ENCODE results near the gene ANKRD42. TPM values are rescaled to one million over a fixed set of nuclear protein-coding genes. Genes with fewer than 3 reads are reported as not detected.
A peak's percentile ranks its signal among the peaks of the same experiment; 100 is the strongest.
"Not testable (repeated sequence)": the region's sequence is repeated elsewhere in the genome, so short reads cannot be mapped to it uniquely, and the experiment has no call there.

ANKRD42 gene
- total RNA-seq, 4 donors from 2014 or later = 2.1 to 3.7 (median 3.4) TPM

- no peak for TF ChIP-seq POLR2A (IDR thresholded peaks at IDR 0.05)
- no peak for TF ChIP-seq CTCF (IDR thresholded peaks at IDR 0.05 in 4 of 5, conservative IDR thresholded peaks at IDR 0.05 in 1 of 5)
- H3K27ac ChIP-seq = no peak overlapping the region
- no peaks in the 10 kb centered on the region for H3K27me3 ChIP-seq
- H3K9me3 ChIP-seq = no peaks in the 10 kb centered on the region
- intact Hi-C loops (cut with DNase I; ENCODE audit: low total_unique reads) = no loop called here
- peaks cover 12 to 16% of the 10 kb centered on the region in 2 donors for H3K4me1 ChIP-seq
- DNase-seq (no peak), ATAC-seq (no peak)
- H3K4me3 ChIP-seq = no peak overlapping the region
- H3K36me3 ChIP-seq = peaks cover 0 to 3% of the 10 kb centered on the region in 2 donors
- in situ Hi-C loops (cut with MboI; ENCODE audit: low sequenced_read_pairs in 4 of 4) = loop anchor here in 2 of 4 donors (10.0 kb wide), 2 partner anchors 352 to 542 kb away; partner anchors contain the start of genes DDIAS (in 1 of the 2) and PRCP (in 1 of the 2)
Observed at GRCh38 chr11:83256602-83257340, 63.3 kb downstream of the ANKRD42 start.

GRCh38 chr11:83257761-83258168 lies 64.3 kb downstream of the ANKRD42 start:
- intact Hi-C loops (cut with DNase I; ENCODE audit: low total_unique reads) (no loop called here), in situ Hi-C loops (cut with MboI; ENCODE audit: low sequenced_read_pairs in 4 of 4) (loop anchor here in 2 of 4 donors (10.0 kb wide), 2 partner anchors 353 to 543 kb away; partner anchors contain the start of genes DDIAS (in 1 of the 2) and PRCP (in 1 of the 2))
- DNase-seq = no peak
- H3K9me3 ChIP-seq = no peaks in the 10 kb centered on the region
- H3K36me3 ChIP-seq = peaks cover 0 to 10% of the 10 kb centered on the region in 2 donors
- no peak overlapping the region for H3K27ac ChIP-seq
- peaks cover 12 to 16% of the 10 kb centered on the region in 2 donors for H3K4me1 ChIP-seq
- no peaks in the 10 kb centered on the region for H3K27me3 ChIP-seq
- H3K4me3 ChIP-seq = no peak overlapping the region
- TF ChIP-seq POLR2A (IDR thresholded peaks at IDR 0.05) (no peak), CTCF (IDR thresholded peaks at IDR 0.05 in 4 of 5, conservative IDR thresholded peaks at IDR 0.05 in 1 of 5) (no peak)
- ATAC-seq = peak in 1 of 2 donors; percentile 33

- peak; percentile 70 to 78 for ATAC-seq
- intact Hi-C loops (cut with DNase I; ENCODE audit: low total_unique reads) = no loop called here
- Histone ChIP-seq H3K27ac (peak overlapping the region in 2 of 4 donors; percentile 1 to 46), H3K4me1 (peaks cover 12 to 16% of the 10 kb centered on the region in 2 donors), H3K36me3 (peaks cover 0 to 27% of the 10 kb centered on the region in 2 donors), H3K4me3 (no peak overlapping the region), H3K9me3 (no peaks in the 10 kb centered on the region), H3K27me3 (no peaks in the 10 kb centered on the region)
- in situ Hi-C loops (cut with MboI; ENCODE audit: low sequenced_read_pairs in 4 of 4) = loop anchor here in 2 of 4 donors (10.0 kb wide), 2 partner anchors 355 to 545 kb away; partner anchors contain the start of genes DDIAS (in 1 of the 2) and PRCP (in 1 of the 2)
- TF ChIP-seq POLR2A (IDR thresholded peaks at IDR 0.05) (no peak), CTCF (IDR thresholded peaks at IDR 0.05 in 4 of 5, conservative IDR thresholded peaks at IDR 0.05 in 1 of 5) (no peak)
- DNase-seq = peak in 1 of 2 donors; percentile 20
Observed at GRCh38 chr11:83259559-83259958, 66.0 kb downstream of the ANKRD42 start.

- DNase-seq (no peak), ATAC-seq (no peak)
- Histone ChIP-seq H3K4me3 (no peak overlapping the region), H3K27ac (no peak overlapping the region), H3K27me3 (no peaks in the 10 kb centered on the region), H3K9me3 (no peaks in the 10 kb centered on the region), H3K36me3 (peaks cover 0 to 56% of the 10 kb centered on the region in 2 donors), H3K4me1 (peaks cover 2 to 4% of the 10 kb centered on the region in 2 donors)
- intact Hi-C loops (cut with DNase I; ENCODE audit: low total_unique reads) = no loop called here
- no peak for TF ChIP-seq POLR2A (IDR thresholded peaks at IDR 0.05)
- no peak for TF ChIP-seq CTCF (IDR thresholded peaks at IDR 0.05 in 4 of 5, conservative IDR thresholded peaks at IDR 0.05 in 1 of 5)
- in situ Hi-C loops (cut with MboI; ENCODE audit: low sequenced_read_pairs in 4 of 4) = no loop called here
Observed at GRCh38 chr11:83265331-83265730, 71.8 kb downstream of the ANKRD42 start.

GRCh38 chr11:83269080-83269479 lies 75.6 kb downstream of the ANKRD42 start:
- H3K27me3 ChIP-seq; H3K4me3 ChIP-seq; intact Hi-C loops (cut with DNase I; ENCODE audit: low total_unique reads); in situ Hi-C loops (cut with MboI; ENCODE audit: low sequenced_read_pairs in 4 of 4); H3K27ac ChIP-seq; H3K9me3 ChIP-seq; ATAC-seq; H3K4me1 ChIP-seq; DNase-seq: not testable (repeated sequence)
- peaks cover 6 to 61% of the 10 kb centered on the region in 2 donors for H3K36me3 ChIP-seq

- intact Hi-C loops (cut with DNase I; ENCODE audit: low total_unique reads); H3K4me1 ChIP-seq; H3K27ac ChIP-seq; H3K4me3 ChIP-seq; DNase-seq; H3K27me3 ChIP-seq; in situ Hi-C loops (cut with MboI; ENCODE audit: low sequenced_read_pairs in 4 of 4); ATAC-seq; H3K9me3 ChIP-seq: not testable (repeated sequence)
- H3K36me3 ChIP-seq = peaks cover 6 to 64% of the 10 kb centered on the region in 2 donors
Observed at GRCh38 chr11:83271734-83272133, 78.2 kb downstream of the ANKRD42 start.
